ENCODE data around the gene PADI2. TPM values are rescaled to one million over a fixed set of nuclear protein-coding genes. Genes with fewer than 3 reads are reported as not detected.

Gene PADI2
- total and polyA plus RNA-seq, 9 of the 15 experiments (the other 6 are each of a cell fraction or from before 2014, with no cell fraction given) = 0.01 to 0.11 (median 0.01) TPM; not detected in 5

- FAIRE-seq (no peak), ATAC-seq (no peak), DNase-seq (ENCODE audit: extremely low read depth in 1 of 4, low spot score in 3 of 4) (no peak)
- H3K4me3 ChIP-seq = no peak overlapping the region
- H3K4me1 ChIP-seq (replicated peaks in 1 of 2; ENCODE audit: control insufficient read depth in 2 of 2, insufficient read depth in 2 of 2, low read length in 2 of 2) = no peaks in the 10 kb centered on the region
- H4K20me1 ChIP-seq (replicated peaks; ENCODE audit: control insufficient read depth, insufficient read depth, low read length) = no peaks in the 10 kb centered on the region; the same call in 1 of the 2 replicates
- POLR2A ChIA-PET = no interaction called here
- H3K9me3 ChIP-seq (replicated peaks; ENCODE audit: control insufficient read depth, insufficient read depth, low read depth, low read length) = no peaks in the 10 kb centered on the region
- H3K9me1 ChIP-seq (ENCODE audit: control insufficient read depth, insufficient read depth, low read length) = no peaks in the 10 kb centered on the region
- H2AFZ ChIP-seq (ENCODE audit: low read depth, low read length) = no peak overlapping the region
- H3K27ac ChIP-seq (ENCODE audit: extremely low read depth, low read depth, low read length) = no peak overlapping the region
- H3K4me2 ChIP-seq (ENCODE audit: insufficient read depth, low read length) = no peak overlapping the region
- no peaks in the 10 kb centered on the region for H3K36me3 ChIP-seq (ENCODE audit: control insufficient read depth, insufficient read depth, low read length)
- in situ Hi-C loops (cut with MboI) = no loop called here
- no TSS peak for BruUV-seq (replicated peaks)
- no peak overlapping the region for H3K9ac ChIP-seq (ENCODE audit: insufficient read depth in 1 of 2, low read depth in 2 of 2, low read length in 2 of 2)
- intact Hi-C loops (cut with micrococcal nuclease) = no loop called here
- CTCF ChIA-PET (ENCODE audit: low intra/inter-chr PET ratio) = no interaction called here
- WGBS (ENCODE audit: insufficient coverage, low coverage, missing lambda C conversion rate) = 2% methylated on average over 5 of the region's 5 CpGs
- peaks cover 24 to 56% of the 10 kb centered on the region in 2 experiments for H3K27me3 ChIP-seq (ENCODE audit: control insufficient read depth in 2 of 2, insufficient read depth in 2 of 2, low read length in 2 of 2)
- H3K79me2 ChIP-seq (ENCODE audit: control insufficient read depth, insufficient read depth, low read length) = no peaks in the 10 kb centered on the region
- TF ChIP-seq KHSRP (IDR thresholded peaks at IDR 0.05) (no peak), CREBBP (IDR thresholded peaks at IDR 0.05; ENCODE audit: low read depth, low read length) (no peak), MLX (CRISPR knock-in tag; conservative IDR thresholded peaks at IDR 0.05) (no peak), THRA (IDR thresholded peaks at IDR 0.05) (no peak), RAD21 (CRISPR knock-in tag; conservative IDR thresholded peaks at IDR 0.05 in 1 of 2, IDR thresholded peaks at IDR 0.05 in 1 of 2) (no peak), FOXP4 (CRISPR knock-in tag; IDR thresholded peaks at IDR 0.05; ENCODE audit: borderline replicate concordance) (no peak), SIX5 (IDR thresholded peaks at IDR 0.05; ENCODE audit: borderline replicate concordance in 1 of 2, insufficient read depth in 1 of 2, low read depth in 1 of 2, low read length in 2 of 2) (no peak), NFXL1 (CRISPR knock-in tag; IDR thresholded peaks at IDR 0.05) (no peak), CHD2 (IDR thresholded peaks at IDR 0.05; ENCODE audit: low read depth, low read length) (no peak), SREBF2 (CRISPR knock-in tag; IDR thresholded peaks at IDR 0.05) (no peak), PTBP1 (IDR thresholded peaks at IDR 0.05; ENCODE audit: low read depth, low read length) (no peak), HNRNPUL1 (IDR thresholded peaks at IDR 0.05; ENCODE audit: low read length) (no peak), ZNF24 (IDR thresholded peaks at IDR 0.05) (no peak), PHTF2 (CRISPR knock-in tag; IDR thresholded peaks at IDR 0.05) (no peak)
Measured at GRCh38 chr1:17135530-17135929, 16.3 kb upstream of the PADI2 start.
